K562 (cell line): Measurements from ENCODE around the gene SCAMP1. TPM values are rescaled to one million over a fixed set of nuclear protein-coding genes. Genes with fewer than 3 reads are reported as not detected.

Source experiments
- ATF2 ChIP-seq: sonication (generic); formaldehyde crosslinking; IDR thresholded peaks from 2 replicates; pipeline ENCODE4 v1.8.1; 2022; ENCODE audit warnings: missing genetic modification reagents
- EP300 ChIP-seq: IDR thresholded peaks from 2 replicates; pipeline ENCODE4 v1.6.1; 2012; ENCODE audit warnings: low read length, improper control_type of control experiment
- EP400 ChIP-seq: fragments of 450-650 bp; IDR thresholded peaks from 2 replicates; pipeline ENCODE4 v1.6.1; 2017; ENCODE audit warnings: antibody characterized with exemption, mild to moderate bottlenecking, moderate library complexity
- ILF3 ChIP-seq: fragments of 450-650 bp; IDR thresholded peaks from 2 replicates; pipeline ENCODE4 v1.6.1; 2018; ENCODE audit warnings: antibody characterized with exemption, mild to moderate bottlenecking, moderate library complexity, borderline replicate concordance
- KLF1 ChIP-seq: fragments of 450-650 bp; IDR thresholded peaks from 2 replicates; pipeline ENCODE4 v1.6.1; 2016; ENCODE audit warnings: missing genetic modification characterization, missing compliant biosample characterization
- LARP7 ChIP-seq: fragments of 450-650 bp; IDR thresholded peaks from 2 replicates; pipeline ENCODE4 v1.6.1; 2016
- MBD1 ChIP-seq: fragments of 250-450 bp; sonication (Bioruptor Pico); IDR thresholded peaks from 2 replicates; pipeline ENCODE4 v1.8.0; 2022; ENCODE audit warnings: inconsistent platforms
- MCM5 ChIP-seq: fragments of 450-650 bp; IDR thresholded peaks from 2 replicates; pipeline ENCODE4 v1.6.1; 2016; ENCODE audit warnings: low read depth
- MYNN ChIP-seq, 2 experiments: sonication (generic); formaldehyde crosslinking in 1 of 2; IDR thresholded peaks; 2 replicates each; pipeline versions ENCODE4 v1.5.0 to v1.6.1; 2016 to 2020; ENCODE audit warnings: antibody characterized with exemption in 1 of 2, missing genetic modification reagents in 1 of 2
- PML ChIP-seq: IDR thresholded peaks from 2 replicates; pipeline ENCODE4 v1.6.1; 2012; ENCODE audit warnings: low read length, inconsistent platforms
- POLR2G ChIP-seq: fragments of 200-400 bp; formaldehyde crosslinking; IDR thresholded peaks from 2 replicates; pipeline ENCODE4 v1.6.1; 2017; ENCODE audit warnings: low read depth, mild to moderate bottlenecking, antibody characterized with exemption, low read length, moderate library complexity
- RAD51 ChIP-seq: fragments of 450-650 bp; IDR thresholded peaks from 2 replicates; pipeline ENCODE4 v1.7.1; 2016; ENCODE audit warnings: low read depth, mild to moderate bottlenecking, borderline replicate concordance
- RCOR1 ChIP-seq, 2 experiments: IDR thresholded peaks; 2 replicates each; pipeline ENCODE4 v1.6.1; 2012; ENCODE audit warnings: low read depth in 2 of 2, low read length in 2 of 2, borderline replicate concordance in 1 of 2, improper control_type of control experiment in 1 of 2
- SAFB2 ChIP-seq: fragments of 200-400 bp; formaldehyde crosslinking; IDR thresholded peaks from 2 replicates; pipeline ENCODE4 v1.6.1; 2018; ENCODE audit warnings: borderline replicate concordance, low read length, low read depth, moderate library complexity; ENCODE audit not compliant: severe bottlenecking
- SNIP1 ChIP-seq: fragments of 450-650 bp; IDR thresholded peaks from 2 replicates; pipeline ENCODE4 v1.7.1; 2017; ENCODE audit warnings: low read depth, mild to moderate bottlenecking
- TEAD1 ChIP-seq, 2 experiments: fragments of 450-650 bp in 1 of 2; sonication (generic) in 1 of 2; formaldehyde crosslinking; IDR thresholded peaks; 2 replicates each; pipeline versions ENCODE4 v1.4.0 to v1.8.0; 2020 to 2022; ENCODE audit warnings: mild to moderate bottlenecking in 2 of 2, missing genetic modification reagents in 1 of 2
- WHSC1 ChIP-seq: IDR thresholded peaks from one replicate; pipeline ENCODE4 v1.6.1; 2012; ENCODE audit warnings: low read length, control low read depth, inconsistent platforms
- ZKSCAN3 ChIP-seq: fragments of 250-450 bp; sonication (Bioruptor Pico); IDR thresholded peaks from 2 replicates; pipeline ENCODE4 v1.4.0; 2020
- ZKSCAN8 ChIP-seq: fragments of 200-800 bp; sonication (Bioruptor generic); IDR thresholded peaks from 2 replicates; pipeline ENCODE4 v1.6.1; 2016; ENCODE audit warnings: missing genetic modification characterization, missing compliant biosample characterization
- ZNF592 ChIP-seq: fragments of 450-650 bp; IDR thresholded peaks from 2 replicates; pipeline ENCODE4 v1.6.1; 2017; ENCODE audit warnings: antibody characterized with exemption, mild to moderate bottlenecking
- ZNF717 ChIP-seq: fragments of 250-450 bp; sonication (Bioruptor Pico); IDR thresholded peaks from 2 replicates; pipeline ENCODE4 v1.5.0; 2021
- ZNF830 ChIP-seq: fragments of 250-450 bp; sonication (Bioruptor Pico); IDR thresholded peaks from 2 replicates; pipeline ENCODE4 v1.5.0; 2021; ENCODE audit warnings: mild to moderate bottlenecking
- ZZZ3 ChIP-seq: fragments of 450-650 bp; IDR thresholded peaks from 2 replicates; pipeline ENCODE4 v1.6.1; 2016; ENCODE audit warnings: antibody characterized with exemption, mild to moderate bottlenecking, moderate library complexity
- polyA plus RNA-seq, 8 experiments: library from polyadenylated mRNA; depleted of rRNA in 4 of 8; stranded (reverse) in 5 of 8; unstranded in 3 of 8; fragments of >200 nt; fragmentation: Nextera tagmentation in 2 of 8; fragmentation: Illumina TruSeq in 1 of 8; extraction: Ambion mirVana in 2 of 8; extraction: Trizol in 1 of 8; gene quantifications; 2 replicates each; pipeline versions ENCODE4 v1.2.1 to v1.2.3, GENCODE V29; 2011 to 2014; ENCODE audit warnings: inconsistent platforms in 1 of 8, missing spikeins in 1 of 8
- total RNA-seq, 7 experiments: library from RNA; depleted of rRNA in 6 of 7; stranded (reverse); fragments of >200 nt in 6 of 7; fragmentation: Illumina TruSeq in 2 of 7; extraction: Trizol in 2 of 7; gene quantifications; 2 replicates each; pipeline versions ENCODE4 v1.2.1 to v1.2.3, GENCODE V29; 2011 to 2021; ENCODE audit warnings: low replicate concordance in 1 of 7

Gene SCAMP1
- total and polyA plus RNA-seq, 9 of the 15 experiments (the other 6 are each of a cell fraction or from before 2014, with no cell fraction given): 5.4 to 23.9 (median 13.8) TPM

GRCh38 chr5:78359831-78360673, at the start of gene SCAMP1 (continued):
- no peak for TF ChIP-seq ZKSCAN8 (CRISPR knock-in tag)
- TF ChIP-seq RCOR1 (IDR thresholded peaks at IDR 0.05; ENCODE audit: borderline replicate concordance in 1 of 2, low read depth in 2 of 2, low read length in 2 of 2): peak in 1 of 2 experiments; percentile 78; a peak in 2 of 4 replicates
- TF ChIP-seq EP400: peak; percentile 82
- TF ChIP-seq ILF3: peak; percentile 23; the same call in 1 of the 2 replicates
- no peak for TF ChIP-seq MCM5
- no peak for TF ChIP-seq MBD1 (CRISPR knock-in tag)
- TF ChIP-seq WHSC1: no peak
- no peak for TF ChIP-seq ZKSCAN3 (CRISPR knock-in tag)
- TF ChIP-seq SNIP1: no peak
- TF ChIP-seq ATF2 (CRISPR knock-in tag): no peak
- peak; percentile 94 for TF ChIP-seq POLR2G
- no peak for TF ChIP-seq ZNF830 (CRISPR knock-in tag)
- no peak for TF ChIP-seq SAFB2
- TF ChIP-seq ZNF717: no peak
- TF ChIP-seq RAD51: no peak
- no peak for TF ChIP-seq LARP7
- TF ChIP-seq TEAD1 (CRISPR knock-in tag; IDR thresholded peaks at IDR 0.05): peak in 1 of 2 experiments; percentile 16; a peak in 1 of 4 replicates
- peak; percentile 68 for TF ChIP-seq PML
- TF ChIP-seq ZZZ3: no peak
- no peak for TF ChIP-seq KLF1 (tag)
- TF ChIP-seq ZNF592: no peak; the same call in 1 of the 2 replicates
- peak; percentile 42; the same call in 1 of the 2 replicates for TF ChIP-seq EP300
- TF ChIP-seq MYNN (IDR thresholded peaks at IDR 0.05): no peak
- TF ChIP-seq MYNN (CRISPR knock-in tag; IDR thresholded peaks at IDR 0.05): no peak
